Dedifferentiated amniotic fluid mesenchymal stem cell (primary cell): Measurements from ENCODE around the gene SYNPO.

Source experiments
- DNase-seq: peaks from one replicate; pipeline ENCODE4 v3.0.0-alpha.2; 2016; ENCODE audit errors: extremely low spot score

The SYNPO gene

DNA sequence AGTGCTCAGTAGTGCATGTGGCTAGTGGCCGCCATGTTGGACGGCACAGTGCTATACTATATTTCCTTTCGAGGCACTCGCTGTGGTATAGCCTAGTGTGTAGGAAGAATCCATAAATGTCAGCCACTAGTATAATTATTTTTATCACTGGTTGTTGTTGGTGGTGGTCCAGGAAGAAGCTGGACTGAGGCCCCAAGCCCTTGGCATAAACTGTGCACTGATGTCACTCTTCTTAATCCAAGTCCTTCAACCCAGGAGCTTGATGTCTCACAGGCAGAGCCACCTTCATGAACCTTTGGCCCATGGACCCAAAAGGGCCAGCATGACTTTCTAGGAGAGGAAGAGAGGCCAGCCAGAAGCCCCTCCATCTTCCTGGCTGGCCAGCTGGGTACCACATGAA, 32.5 kb upstream of the SYNPO start:
- DNase-seq: no peak

GRCh38 chr5:150608991-150609390, 31.5 kb upstream of the SYNPO start:
- no peak for DNase-seq

DNA sequence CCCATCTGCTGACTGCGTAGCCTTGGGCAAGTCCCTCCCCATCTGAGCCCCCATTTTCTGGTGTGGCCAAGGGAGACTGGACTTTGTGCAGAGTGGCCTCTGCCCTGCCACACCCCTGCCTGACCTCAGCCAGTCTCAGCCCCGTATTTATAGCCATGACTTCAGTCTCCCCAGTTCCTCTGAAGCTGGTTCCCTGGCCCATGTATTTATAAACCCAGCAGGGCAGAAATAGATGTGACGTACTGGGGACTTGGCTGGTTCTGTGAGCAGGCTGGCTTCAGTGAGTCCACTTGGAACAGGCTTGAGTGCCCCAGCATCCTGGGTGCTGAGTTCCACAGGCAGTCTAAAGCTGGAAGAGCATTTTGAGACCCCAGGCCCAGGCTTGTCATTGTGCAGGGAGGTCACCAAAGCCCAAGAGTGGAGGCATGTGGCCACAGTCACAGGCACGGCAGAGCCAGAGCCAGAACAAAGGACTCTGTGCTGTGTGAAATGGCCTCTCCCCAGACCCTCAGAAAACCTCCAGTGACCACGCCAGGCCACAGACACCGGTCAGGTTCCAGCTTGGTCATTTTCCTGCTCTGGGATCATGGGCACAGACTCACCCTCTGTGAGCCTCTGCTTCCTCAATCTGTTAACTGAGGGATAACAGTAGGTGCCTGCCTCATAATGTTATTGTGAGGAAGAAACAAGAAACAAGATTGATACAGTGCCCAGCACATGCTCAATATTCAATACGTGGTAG, 30.4 kb upstream of the SYNPO start:
- DNase-seq: no peak

DNA sequence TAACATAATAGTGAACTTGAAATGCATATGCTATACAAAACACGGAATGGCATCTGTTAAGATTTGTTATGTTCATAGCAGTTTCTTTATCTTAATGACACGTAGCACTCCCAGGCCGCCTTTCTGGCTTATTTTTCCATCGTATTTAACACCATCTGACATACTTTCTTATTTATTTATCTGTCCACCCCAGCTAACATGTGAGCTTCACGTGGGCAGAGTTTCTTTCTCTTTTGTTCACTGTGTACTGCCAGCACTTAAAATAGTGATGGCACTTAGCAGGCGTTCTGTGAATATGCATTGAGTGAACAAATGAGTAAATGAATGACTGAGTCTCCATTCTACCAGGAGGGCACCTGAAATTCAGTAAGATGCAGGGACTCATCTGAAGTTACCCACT, 29.4 kb upstream of the SYNPO start:
- DNase-seq: no peak

DNA sequence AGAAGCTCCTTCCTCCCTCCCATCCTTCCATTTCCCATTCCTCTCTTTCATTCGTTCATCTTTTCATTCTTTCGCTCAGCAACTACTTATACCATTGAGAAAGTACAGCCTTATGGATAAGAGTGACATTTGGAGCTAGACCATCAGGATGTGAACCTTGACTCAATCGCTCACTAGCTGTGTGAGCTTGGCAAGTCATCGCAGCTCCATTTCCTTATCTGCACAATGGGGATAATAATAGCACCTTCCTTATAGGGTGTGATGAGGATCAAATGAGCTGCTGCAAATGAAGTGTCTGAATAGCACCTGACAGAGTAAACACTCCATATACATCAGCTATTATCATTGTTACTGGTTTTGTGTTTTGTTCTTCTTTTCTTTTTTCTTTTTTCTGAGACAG, 28.1 kb upstream of the SYNPO start:
- DNase-seq: no peak

GRCh38 chr5:150612905-150613670, 27.4 kb upstream of the SYNPO start:
- no peak for DNase-seq

DNA sequence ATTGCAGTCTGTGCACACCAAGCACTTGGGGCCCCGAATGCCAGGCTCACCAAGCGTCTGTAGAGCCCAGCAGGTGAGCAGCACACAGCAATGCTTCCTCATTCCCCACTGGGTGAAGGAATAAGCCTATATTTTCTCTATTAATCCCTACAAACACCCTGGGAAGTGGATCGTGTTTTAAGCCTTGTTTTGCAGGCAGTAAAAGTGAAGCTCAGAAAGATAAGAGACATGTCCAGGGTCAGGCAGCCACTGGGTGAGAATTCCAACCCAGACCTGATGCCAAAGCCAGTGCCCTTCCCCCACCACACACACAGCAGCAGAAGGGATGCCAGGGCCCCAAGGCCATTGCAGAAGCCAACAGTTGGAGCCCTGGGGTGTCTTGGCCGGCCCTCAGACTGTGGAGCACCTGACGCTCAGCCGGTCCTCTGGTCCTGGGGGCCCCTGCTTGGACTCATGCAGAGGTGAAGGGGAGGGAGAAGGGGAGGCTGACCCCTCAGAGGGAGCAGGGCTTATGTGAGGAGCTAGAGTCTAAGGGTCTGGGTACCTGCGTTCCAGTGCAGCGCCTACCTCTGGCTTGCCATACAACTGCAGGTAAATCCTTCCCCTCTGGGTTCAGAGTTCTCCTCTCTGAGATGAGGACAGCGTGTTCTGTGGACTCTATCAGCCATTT, 26.3 kb upstream of the SYNPO start:
- DNase-seq: no peak

- DNase-seq: no peak
Measured at GRCh38 chr5:150614661-150615060, 25.8 kb upstream of the SYNPO start.

GRCh38 chr5:150615141-150615699, 25.2 kb upstream of the SYNPO start:
- DNase-seq: no peak

GRCh38 chr5:150616024-150616470, 24.4 kb upstream of the SYNPO start:
- DNase-seq: no peak

- DNase-seq: no peak
Measured at GRCh38 chr5:150616506-150616905, 24.0 kb upstream of the SYNPO start.

- DNase-seq: no peak
Measured at GRCh38 chr5:150618163-150618562, 22.3 kb upstream of the SYNPO start.

DNA sequence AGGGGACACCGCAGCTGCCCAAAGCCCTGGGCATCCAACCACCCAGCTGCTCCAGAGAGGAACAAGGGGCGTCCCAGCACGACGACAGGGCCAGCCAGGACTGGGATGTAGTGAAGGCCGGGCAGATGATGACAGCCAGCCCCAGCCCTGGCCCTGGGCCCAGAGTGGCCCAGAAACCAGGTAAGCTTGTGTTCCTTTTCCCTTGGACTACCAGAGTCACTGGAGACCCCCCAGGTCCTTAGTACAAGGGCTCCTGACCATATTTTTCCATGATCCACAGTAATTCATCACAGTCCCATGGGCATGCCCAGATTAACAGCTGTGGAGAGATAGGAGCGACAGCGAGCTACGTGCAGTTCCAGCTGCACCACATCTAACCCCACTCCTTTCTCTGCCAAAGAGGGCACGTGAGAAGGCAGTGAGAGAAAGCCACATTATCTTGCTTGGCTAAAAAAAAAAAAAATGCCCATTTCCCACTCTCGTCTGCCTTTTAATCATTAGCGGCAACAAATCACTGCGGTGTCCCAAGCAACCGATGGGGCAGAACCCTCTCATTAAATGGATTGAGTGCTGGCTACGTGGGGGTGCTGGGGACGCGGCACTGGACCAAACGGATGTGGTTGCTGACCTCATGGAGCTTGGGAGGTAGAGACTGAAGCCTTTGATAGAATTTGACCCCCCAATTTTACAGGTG, 21.7 kb upstream of the SYNPO start:
- DNase-seq: no peak

GRCh38 chr5:150619359-150620230, 20.9 kb upstream of the SYNPO start:
- DNase-seq: no peak

DNA sequence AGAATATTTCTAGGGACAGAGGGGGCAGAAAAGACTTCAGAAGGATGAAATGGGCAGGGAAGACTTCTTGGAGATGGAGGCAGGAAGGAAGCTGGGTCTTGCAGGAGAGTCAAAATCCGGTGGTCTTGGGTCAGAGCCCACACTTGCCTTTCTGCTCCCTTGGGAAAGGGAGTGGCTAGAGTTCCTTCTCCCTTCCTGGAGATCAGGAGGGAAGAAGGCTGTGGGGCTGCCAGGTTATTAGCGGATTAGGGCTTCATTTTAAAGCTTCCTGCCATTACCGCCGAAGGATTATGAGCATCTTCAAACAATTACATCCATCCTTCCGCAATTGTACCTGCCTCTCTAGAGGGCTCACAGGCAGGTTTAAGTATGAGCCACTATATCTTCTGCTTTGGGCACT, 19.2 kb upstream of the SYNPO start:
- DNase-seq: no peak

DNA sequence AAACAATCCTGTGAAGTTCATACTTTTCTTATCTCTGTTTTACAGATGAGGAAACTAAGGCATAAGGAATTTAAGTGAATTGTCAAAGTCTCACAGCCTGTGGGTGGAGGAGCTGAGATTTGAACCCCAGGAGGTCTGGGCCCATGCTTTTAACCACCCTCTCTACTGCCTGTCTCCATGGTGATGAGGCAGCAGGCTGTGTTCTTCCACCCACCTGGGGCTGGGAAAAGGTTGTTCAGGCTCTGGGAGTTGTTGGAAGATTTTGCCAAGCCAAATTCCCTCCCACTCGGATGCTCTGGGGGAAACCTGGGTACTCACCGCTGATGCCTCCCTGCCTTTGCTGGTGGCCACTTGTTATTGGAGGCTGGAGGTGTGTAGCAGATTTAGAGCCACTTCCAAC, 18.3 kb upstream of the SYNPO start:
- no peak for DNase-seq

DNA sequence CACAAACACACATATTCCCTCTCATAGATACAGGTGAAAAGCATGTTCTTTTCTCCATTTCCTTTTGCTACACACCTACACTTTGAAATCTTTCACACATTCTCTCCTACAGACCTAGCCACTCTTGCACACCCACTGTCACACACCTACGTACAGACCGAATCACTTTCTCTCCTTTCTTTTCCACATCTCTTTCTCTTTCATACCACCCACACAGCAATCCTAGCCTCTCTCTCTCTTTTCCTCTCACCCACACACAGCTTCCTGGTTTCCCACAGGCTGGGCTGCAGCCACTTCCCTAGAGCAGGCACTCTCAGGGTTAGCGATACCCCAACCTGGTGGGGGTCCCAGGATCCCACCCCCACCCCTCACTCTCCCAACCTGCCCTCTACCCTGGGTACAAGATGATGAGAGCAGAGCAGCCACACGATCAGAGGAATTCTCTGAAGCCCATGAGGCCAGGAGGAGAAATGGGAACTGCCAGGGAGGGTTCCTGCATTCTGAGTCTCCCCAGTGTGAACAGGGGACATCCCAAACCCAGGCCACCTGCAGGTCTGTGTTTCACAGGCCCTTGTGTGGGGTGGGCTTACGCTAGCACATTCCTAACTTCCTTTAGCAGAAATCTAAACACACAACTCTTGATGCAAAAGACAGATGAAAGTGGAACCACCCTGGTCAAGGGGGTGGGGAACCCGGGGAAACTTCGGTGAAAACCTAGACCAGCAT, 17.1 kb upstream of the SYNPO start:
- DNase-seq: no peak

DNA sequence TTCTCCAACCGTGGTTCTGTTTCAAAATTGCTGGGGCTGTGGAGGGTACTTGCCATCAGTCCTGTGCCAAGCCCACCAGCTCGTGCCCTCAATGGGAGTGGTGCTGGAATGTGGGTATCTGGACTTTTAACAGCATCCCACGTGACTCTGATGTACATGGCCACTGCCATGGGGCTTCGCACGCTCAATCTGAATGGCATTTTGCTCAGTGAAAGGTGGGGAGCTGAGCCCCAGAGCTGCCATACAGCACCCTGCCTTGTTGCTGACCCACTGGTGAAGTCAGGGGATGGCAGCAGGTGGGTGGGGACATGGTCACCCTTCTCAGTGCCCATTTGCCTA, 16.6 kb upstream of the SYNPO start:
- DNase-seq: no peak

GRCh38 chr5:150624334-150625163, 15.9 kb upstream of the SYNPO start:
- no peak for DNase-seq

- DNase-seq: no peak
Measured at GRCh38 chr5:150625164-150625535, 15.3 kb upstream of the SYNPO start.
